GM21529 (cell line): ENCODE results near the gene SLC25A5.
A peak's percentile ranks its signal among the peaks of the same experiment; 100 is the strongest.
"Not testable (repeated sequence)": the region's sequence is repeated elsewhere in the genome, so short reads cannot be mapped to it uniquely, and the experiment has no call there.

ENCODE experiments used
- ATAC-seq: cut with Tn5 transposase; IDR thresholded peaks from one replicate; pipeline ENCODE4 v1.9.1; 2021; ENCODE audit not compliant: unreplicated experiment

SLC25A5 gene

DNA sequence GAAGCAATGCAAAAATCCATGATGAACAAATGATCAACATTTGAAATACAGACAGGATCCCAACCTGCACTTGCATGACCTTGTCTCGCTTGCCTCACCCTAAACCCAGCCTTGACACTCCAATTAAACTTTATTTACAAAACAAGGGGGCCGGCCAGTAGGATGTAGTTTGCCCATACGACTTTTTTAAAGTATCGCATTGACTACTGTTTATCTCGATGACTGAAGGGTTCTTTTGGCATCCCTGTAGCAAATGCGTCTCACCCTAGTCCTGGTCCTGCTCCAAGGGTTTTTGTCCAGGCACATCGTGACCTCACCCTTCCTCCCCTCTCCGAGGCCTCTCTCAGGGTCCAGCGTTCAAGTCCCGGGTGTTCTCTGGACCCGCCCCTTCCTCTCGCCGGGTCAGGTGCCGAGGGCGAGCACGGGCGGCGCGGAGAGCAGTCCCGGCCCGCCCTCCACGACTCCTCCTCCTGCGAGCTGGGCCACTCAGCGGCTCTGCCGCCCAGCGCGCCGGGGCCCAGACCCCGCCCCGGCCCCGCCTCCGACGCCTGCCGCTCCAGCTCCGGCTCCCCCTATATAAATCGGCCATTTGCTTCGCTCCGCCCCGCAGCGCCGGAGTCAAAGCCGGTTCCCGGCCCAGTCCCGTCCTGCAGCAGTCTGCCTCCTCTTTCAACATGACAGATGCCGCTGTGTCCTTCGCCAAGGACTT, at the start of gene SLC25A5:
Gene SLC25A5, plus strand, starts transcription at position 603 of the 709 bp plus-strand sequence. Its CDS starts 72 bp downstream, at position 675.
- peak; percentile 83 for ATAC-seq

DNA sequence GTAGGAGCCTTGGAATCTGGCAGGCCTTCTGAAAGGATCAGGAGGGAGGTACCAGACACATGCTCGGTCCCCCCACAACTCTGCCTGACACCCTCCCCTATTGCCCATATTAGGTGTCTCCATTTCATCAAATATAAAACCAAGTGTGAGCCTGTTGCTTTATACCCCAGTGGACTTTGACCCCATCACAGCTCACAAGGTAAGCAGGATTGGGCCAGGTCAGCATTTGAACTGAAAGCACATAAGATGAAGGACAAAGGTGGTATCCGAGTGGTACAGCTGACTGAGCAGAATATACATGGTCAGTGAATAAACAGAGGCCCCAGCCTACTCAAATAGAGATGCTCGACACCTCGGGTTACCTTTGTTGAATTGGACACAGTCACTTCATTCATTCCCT, 49.1 kb upstream of the SLC25A5 start:
- ATAC-seq: no peak

DNA sequence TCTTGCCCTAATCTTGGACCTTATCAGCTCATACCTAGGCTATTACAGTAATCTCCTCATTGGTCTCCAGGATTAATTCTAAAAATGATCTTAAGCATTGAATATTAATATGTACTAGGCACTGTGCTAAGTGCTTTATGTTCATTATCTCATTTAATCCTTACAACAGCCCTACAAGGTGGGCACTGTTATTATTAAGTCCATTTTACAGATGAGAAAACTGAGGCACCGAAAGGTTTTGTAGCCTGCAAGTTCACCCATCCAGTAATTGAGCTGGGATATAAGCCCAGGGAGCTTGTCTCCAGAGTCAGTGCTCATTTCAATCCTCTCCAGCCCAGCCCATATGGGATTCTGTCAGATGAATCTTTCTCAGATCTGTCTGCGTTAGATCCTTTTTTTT, 48.3 kb upstream of the SLC25A5 start:
- no peak for ATAC-seq

DNA sequence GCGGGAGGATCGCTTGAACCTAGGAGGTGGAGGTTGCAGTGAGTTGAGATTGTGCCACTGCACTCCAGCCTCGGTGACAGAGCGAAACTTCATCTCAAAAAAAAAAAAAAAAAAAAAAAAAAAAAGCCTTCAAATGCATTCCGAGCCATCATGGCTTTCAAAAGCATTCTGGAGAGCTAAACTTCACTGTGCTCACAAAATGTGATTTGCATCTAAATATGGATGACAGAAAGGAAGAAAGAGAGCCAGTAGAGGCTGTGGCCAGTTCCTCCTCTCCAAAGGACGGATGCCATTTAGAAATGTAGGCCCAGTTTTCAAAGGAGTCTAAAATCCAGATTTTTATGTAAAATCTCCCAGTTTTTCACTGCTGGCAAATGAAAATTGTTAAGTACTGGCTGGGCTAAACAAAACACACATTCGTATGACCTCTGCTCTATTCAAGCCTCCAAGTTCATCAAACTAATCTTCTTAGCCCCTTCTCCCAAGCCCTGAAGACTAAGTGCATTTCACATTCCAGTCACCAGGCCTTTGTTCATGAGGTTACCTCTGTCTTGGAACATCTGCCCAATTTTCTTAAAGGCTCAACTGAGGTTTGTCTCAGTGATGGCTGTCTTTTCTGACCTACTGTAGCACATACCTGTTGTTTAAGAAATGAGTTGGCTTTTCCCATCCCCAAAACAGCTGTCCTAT, 47.1 kb upstream of the SLC25A5 start:
- ATAC-seq: no peak

DNA sequence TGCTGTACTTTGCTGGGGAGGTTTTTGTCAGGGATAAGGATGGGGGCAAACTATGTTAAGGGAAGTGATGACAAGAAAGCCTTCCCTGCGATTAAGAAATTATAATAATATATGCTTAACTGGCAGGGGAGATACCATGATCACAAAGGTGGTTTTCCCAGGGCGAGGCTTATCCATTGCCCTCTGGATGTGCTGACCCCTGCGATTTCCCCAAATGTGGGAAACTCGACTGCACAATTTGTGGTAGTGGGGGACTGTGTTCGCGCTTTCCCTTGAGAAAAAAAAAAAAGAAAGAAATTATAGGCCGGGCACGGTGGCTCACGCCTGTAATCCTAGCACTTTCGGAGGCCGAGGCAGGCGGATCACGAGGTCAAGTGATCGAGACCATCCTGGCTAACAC, 44.6 kb upstream of the SLC25A5 start:
- ATAC-seq: no peak

DNA sequence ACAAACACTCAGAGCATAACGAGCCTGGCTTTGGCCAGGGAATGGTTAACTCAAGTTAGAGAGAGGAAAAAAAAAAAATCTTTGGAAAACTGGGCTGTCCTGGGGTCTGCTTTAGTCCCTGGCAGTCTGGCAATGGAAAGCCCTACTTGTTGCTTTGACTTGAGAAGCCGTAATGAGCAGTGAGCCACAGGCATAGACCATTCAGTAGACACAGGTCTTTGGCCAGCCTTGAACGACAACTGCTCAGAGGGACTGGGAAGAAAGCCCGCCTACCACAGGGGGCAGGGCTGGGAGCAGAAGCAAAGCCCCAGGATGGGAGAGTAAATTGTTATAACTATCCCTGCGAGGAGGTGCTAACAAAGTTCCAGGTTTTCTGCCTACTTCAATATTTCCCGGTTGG, 43.2 kb upstream of the SLC25A5 start:
- ATAC-seq: no peak

DNA sequence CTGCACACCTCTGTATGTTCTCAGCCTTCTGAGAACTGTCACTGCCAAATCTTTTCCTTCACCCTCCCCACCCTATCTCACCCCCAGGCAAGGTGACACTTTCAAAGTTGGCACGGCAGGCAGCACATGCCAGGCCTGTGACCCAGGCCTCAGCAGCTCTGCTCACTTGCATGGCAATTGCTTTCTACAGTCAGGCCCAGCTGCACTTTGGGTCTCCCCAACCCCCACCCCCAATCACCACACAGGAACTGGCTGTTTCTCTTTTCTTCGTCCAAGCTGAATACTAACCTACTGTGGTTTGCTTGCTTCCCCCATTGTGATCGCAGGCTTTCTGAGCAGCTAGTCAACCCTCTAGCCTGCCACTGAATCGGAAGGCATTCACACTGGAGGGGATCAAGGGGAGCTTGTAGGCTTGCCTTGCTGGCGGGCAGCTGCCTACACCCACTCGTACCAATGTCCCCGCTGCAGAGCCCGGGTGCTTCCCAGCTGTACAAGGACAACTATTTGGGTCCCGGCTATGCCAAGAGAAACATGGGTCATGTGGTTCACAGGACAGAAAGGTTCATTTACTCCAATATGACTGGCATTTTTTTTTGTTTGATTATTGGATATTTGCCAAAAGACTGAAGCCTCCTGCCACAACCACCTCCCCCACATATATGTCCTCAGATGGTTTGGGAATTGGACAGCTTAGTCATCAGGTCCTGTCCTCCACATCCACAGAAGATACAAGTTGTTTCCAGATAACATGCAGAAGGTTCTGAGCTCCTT, 41.0 kb upstream of the SLC25A5 start:
- ATAC-seq: peak; percentile 76

DNA sequence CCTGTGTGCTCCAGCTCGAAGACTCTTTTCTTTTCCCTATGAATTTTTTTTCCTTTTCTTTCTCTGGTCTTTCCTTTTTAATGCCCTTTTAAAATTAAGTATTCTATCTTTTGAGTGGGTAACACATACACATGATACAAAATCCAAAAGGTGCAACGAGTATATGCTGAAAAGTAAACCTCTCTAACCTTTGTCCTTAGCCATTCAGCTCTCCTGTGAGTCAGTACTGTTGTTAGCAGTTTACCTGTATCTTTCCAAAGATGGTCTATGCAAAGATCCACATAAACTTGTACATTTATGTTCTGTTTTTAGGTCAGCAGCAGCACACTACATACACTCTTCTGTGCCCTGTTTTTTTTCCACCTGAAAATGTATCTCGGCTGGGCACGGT, 40.5 kb upstream of the SLC25A5 start:
- no peak for ATAC-seq

DNA sequence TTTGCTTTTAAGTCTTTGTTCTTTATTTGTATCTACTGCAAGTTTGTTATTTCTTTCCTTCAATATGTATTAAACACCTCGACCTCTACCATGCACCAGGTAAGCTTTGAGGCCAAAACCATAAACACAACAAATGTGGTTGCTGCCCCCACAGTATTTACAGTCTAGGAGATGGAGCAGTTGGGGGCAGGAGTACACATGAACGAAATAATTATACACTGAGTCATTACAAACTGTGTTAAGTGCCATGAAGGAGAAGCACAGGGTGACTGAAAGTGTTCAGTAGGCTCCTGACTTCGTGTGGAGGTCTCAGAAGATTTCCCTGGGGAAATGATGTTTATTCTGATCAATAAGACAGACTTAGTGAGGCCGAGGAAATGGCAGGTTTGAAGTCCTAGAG, 38.8 kb upstream of the SLC25A5 start:
- ATAC-seq: no peak

DNA sequence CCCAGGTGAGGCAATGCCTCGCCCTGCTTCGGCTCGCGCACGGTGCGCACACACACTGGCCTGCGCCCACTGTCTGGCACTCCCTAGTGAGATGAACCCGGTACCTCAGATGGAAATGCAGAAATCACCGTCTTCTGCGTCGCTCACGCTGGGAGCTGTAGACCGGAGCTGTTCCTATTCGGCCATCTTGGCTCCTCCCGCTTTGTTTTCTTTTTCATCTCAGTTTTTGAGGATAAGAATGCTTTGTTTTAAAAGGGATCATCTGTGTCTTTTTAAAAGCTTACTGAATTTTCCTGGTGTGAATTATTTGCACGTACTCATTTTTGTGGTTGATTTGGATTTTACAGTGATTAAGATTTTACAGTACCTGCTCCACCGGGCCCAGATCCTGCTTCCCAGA, 26.9 kb upstream of the SLC25A5 start:
- not testable (repeated sequence) for ATAC-seq

DNA sequence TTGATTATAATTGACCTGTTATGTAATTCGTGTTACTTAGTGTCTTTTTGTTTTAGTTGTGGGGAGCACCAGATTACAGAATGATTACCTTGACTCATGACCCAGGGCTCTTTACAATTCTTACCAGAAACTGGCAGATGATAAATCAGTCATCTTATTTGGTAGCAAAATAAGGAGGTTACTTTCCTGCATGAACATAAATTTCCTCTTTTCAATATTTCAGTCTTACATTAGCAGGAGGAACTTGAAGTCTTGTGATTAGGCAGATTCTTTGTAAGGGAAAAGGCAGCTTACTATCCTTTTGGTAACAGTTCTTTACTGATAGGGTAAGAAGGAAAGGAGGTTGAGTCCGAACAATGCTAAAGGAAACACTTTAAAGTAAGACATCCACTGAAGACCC, 26.0 kb upstream of the SLC25A5 start:
- no peak for ATAC-seq

DNA sequence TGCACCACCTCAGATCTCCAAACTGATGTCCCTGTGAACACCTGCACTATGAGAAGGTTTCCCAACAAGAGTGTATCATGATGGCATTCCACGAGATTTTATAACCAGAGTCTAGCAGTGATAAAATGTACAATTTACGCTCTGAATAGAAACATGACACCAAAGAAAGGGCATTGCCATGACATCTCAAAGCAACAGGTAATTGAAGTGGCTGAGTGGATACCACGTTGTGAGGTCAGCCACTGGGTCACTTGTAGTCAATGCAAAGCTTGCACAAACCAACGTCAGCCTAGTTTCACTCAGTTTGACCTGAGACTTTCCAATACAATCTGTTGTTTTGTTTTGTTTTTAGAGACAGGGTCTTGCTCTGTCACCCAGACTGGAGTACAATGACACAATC, 15.0 kb upstream of the SLC25A5 start:
- ATAC-seq: no peak

DNA sequence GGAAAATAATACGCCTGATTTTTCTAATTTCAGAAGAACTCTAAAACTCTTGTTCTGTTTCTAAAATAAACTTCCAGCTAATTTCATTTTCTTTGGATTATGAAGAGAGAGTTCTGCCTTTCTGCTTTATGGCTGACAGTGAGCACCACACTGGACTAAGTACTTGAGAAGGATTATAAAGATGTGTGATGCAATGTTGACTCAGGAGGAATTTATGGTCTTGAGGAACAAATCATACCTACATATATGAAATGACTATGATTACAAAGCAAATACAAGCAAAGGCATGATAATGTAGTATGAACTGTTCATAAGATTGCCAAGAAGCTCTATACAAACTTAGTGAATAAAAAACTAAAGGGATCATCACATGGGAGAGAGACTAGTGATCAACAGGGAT, 13.0 kb upstream of the SLC25A5 start:
- no peak for ATAC-seq

DNA sequence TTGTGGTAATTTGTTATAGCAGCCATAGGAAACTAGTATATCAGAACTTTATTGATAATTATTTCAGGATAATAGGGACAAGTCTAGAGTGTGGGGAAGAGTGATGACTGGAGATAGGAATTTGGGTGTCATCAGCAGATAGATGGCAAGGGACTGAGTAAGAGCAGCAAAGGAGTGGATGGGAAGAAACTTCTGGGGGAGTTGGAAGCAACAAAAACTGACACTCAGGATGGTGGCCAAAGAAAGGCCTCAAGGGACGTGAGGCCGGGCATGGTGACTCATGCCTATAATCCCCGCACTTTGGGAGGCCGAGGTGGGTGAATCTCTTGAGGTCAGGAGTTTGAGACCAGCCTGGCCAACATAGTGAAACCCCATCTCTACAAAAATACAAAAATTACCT, 9.1 kb upstream of the SLC25A5 start:
- ATAC-seq: no peak

DNA sequence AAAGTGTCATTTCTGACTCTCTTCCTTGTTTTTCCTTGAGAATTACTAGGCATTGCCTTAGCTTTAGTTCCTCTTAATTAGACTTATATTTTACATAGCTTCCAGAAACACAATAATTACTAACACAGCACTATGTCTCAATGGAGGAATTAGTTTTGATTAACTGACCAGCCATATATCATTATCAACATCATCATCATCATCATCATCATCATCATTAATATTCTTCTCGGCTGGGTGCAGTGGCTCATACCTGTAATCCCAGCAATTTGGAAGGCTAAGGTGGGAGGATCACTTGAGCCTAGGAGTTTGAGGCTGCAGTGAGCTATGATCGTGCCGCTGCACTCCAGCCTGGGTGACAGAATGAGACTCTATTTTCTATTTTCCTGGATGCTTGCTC, 2.7 kb upstream of the SLC25A5 start:
- ATAC-seq: no peak

DNA sequence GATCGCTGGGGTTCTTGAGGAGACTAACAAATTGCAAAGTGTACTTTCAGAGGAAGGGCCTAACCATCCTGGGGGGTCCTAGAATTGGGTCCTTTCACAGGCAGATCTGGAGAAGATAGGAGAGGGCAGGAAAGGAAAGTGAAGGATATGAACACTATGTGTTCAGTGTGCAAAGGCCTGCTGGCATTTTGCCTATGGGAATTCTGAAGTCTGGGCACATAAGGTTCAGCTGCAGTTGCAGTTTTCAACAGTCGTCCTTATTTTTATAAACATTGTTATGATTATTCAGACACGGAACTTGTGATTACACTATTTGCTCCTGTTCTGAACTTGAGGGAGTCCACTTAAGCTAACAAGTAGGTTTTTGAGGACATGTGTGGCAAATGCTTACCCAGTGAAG, 1.3 kb upstream of the SLC25A5 start:
- ATAC-seq: no peak

DNA sequence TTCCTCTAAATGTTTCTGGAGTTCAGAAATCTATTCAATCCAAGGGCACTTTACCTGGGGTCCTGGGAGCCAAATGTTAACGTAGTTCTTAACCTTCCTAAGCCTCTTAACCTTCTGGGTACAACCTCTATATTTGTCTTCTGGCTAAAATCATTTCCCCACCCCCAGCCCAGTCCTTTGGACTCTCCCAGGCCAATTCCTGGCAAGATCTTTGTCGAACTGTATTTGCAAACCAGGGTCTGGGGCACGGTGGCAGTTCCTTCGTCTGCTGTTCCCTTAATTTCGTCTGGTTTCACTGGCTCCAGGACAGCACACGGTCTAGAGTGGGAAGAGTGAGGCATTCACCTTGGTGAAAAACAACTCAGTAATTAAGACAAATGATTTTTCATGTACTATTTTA, 811 bp upstream of the SLC25A5 start:
- ATAC-seq: no peak

DNA sequence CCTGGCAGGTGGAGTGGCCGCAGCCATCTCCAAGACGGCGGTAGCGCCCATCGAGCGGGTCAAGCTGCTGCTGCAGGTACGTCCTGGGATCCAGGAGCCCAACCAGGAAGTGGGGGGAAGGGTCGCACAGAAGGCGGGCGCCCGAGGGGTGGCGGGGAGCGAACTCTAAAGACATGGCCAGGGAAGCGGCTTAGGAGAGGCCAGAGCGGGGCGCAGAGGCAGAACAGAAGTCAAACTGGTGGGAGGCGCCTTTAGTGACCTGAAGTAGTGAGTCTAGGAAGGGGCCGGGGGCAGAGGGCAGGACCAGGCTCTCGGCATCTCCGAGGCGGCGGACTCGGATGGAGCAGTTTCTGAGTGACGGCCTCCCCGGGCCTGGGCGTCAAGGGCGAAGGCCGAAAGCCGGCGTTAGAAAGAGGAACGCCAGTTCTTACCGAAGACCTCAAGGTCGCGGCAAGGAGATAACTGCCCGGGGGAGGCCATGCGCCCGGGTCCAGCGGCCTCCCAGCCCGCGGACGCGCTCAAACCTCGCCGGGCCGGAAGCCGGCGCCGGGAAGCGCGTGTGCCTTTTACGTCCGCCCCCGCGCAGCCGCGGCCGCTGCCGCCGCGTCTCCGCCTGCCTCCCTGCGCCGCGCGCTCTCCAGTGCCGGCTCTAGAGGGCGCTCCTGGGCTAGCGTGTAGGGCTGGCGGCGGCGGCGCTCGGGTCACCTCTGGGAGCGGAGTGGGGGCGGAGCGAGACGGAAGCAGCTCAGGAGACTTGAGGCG, 488 bp downstream of the SLC25A5 start:
- peak; percentile 71 for ATAC-seq

DNA sequence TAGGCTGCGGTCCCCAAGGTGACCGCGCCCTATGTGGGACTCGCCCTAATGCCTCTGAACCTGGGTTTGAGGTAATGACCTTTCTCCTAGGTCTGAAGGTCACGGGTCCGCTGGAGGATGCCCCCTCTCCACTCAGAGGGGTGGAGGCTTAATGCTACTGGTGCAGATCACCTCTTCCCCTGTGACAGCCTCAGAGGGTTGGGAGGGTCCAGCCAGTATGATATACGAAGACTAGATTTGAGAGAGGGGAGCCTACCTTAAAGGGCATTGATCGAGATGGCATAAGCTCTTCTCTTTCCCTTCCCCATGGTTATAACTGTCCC, 1.0 kb downstream of the SLC25A5 start:
- no peak for ATAC-seq

DNA sequence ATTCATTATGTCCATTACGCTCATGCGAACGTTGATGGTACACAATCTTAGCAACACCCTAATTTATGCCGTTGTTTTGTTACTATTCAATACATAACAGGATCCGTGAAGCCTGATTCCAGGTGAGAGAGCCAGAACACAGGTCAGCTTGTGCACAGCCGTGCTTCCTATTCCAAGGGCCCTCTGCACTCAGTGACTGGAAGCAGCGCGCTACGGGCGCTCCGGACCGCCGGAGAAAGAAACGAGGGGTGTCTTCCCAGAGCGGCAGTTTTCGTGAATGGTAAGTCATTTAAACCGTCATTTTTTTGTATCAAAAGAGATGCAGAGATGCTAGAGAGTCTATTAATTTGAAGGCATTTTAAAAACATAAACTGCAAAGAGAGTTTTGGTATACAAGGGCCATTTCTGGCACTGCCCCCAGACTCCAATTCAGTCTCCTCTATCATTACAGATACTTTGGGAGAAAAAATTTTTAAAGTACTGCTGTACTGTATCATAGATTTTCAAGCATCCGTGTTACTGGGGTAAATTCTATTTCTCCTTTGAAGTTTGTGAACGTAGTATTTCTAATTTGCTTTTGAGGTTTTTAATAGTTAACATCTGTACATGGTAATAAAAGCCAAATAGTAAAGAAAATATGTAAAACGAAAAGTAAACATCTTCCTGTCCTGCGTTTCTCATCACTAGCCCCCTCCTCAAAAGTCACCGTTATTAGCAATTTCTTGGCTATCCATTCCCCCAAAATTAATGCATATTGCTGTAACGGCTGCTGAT, 6.6 kb downstream of the SLC25A5 start:
- no peak for ATAC-seq
